ENCODE data around the gene RNF157. TPM values are rescaled to one million over a fixed set of nuclear protein-coding genes. Genes with fewer than 3 reads are reported as not detected.
A peak's percentile ranks its signal among the peaks of the same experiment; 100 is the strongest.

RNF157 gene
- total and polyA plus RNA-seq, 2 of the 13 experiments (the other 11 are each of a cell fraction or from before 2014, with no cell fraction given), result 0.44 to 1.5 TPM

DNA sequence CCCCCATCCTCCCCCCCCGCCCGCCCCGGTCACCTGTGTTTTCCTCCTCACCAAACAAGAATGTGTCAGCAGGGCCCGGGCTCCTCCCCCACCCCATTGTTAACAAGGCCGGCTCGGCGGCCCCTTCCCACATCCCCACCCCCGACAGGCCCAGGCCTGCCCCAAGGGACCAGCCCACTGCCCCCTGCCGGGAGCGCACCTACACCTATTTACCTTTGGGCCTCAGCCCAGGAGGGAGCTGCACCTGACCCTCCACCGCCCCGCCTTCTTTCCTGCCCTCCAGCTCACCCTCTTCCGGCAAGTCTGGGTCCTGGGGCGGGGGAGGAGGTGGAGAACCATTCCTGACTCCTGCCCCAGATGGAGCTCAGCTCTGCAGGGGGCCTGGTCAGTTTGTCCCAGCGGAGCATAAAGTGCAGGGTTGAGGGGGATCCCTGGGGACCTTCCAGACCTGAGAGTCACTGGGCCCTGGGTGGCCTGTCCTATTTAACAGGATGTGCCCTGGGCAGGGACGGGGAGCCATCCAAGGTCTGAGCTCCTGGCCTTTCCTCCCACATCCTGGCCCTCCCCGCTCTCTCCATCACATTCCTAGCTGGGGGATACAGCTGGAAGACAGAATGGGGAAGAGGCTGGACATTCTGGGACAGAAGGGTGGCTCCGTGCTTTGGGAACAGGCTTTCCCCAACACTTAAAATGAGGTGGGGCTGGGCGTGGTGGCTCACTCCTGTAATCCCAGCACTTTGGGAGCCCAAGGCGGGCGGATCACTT is 107.5 kb downstream of the RNF157 start (continued):
- TF ChIP-seq RARG (CRISPR knock-in tag; IDR thresholded peaks at IDR 0.05; ENCODE audit: low read depth), result no peak
- no peak; the same call in 1 of the 2 replicates for TF ChIP-seq HNF1A (IDR thresholded peaks at IDR 0.05; ENCODE audit: low read depth)
- TF ChIP-seq HNF1A (CRISPR knock-in tag; IDR thresholded peaks at IDR 0.05; ENCODE audit: borderline replicate concordance), result peak; percentile 60; the same call in 1 of the 2 replicates
- no peak for TF ChIP-seq DNMT3B (CRISPR knock-in tag; conservative IDR thresholded peaks at IDR 0.05)
- TF ChIP-seq, protein P1, sequence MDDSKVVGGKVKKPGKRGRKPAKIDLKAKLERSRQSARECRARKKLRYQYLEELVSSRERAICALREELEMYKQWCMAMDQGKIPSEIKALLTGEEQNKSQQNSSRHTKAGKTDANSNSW (CRISPR knock-in tag; IDR thresholded peaks at IDR 0.05; ENCODE audit: borderline replicate concordance), result no peak
- TF ChIP-seq MTF2 (CRISPR knock-in tag; IDR thresholded peaks at IDR 0.05; ENCODE audit: borderline replicate concordance), result no peak
- TF ChIP-seq ZBTB7B (CRISPR knock-in tag; IDR thresholded peaks at IDR 0.05), result no peak
- TF ChIP-seq ZNF274 (CRISPR knock-in tag; IDR thresholded peaks at IDR 0.05), result no peak
- TF ChIP-seq ZNF839 (CRISPR knock-in tag; IDR thresholded peaks at IDR 0.05; ENCODE audit: borderline replicate concordance), result no peak
- TF ChIP-seq, protein P2, sequence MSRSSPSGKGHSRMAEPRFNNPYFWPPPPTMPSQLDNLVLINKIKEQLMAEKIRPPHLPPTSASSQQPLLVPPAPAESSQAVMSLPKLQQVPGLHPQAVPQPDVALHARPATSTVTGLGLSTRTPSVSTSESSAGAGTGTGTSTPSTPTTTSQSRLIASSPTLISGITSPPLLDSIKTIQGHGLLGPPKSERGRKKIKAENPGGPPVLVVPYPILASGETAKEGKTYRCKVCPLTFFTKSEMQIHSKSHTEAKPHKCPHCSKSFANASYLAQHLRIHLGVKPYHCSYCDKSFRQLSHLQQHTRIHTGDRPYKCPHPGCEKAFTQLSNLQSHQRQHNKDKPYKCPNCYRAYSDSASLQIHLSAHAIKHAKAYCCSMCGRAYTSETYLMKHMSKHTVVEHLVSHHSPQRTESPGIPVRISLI (CRISPR knock-in tag; IDR thresholded peaks at IDR 0.05; ENCODE audit: borderline replicate concordance), result no peak
- peak; percentile 66; the same call in 1 of the 2 replicates for TF ChIP-seq ZNF205 (CRISPR knock-in tag; IDR thresholded peaks at IDR 0.05)
- no peak for TF ChIP-seq KDM2A (CRISPR knock-in tag; IDR thresholded peaks at IDR 0.05; ENCODE audit: borderline replicate concordance, low read depth)
- no peak for TF ChIP-seq ZNF816 (CRISPR knock-in tag; IDR thresholded peaks at IDR 0.05; ENCODE audit: borderline replicate concordance)
